ENCODE measurements around the gene CYP4F11.
"Not testable (repeated sequence)": the region's sequence is repeated elsewhere in the genome, so short reads cannot be mapped to it uniquely, and the experiment has no call there.

CYP4F11 gene

DNA sequence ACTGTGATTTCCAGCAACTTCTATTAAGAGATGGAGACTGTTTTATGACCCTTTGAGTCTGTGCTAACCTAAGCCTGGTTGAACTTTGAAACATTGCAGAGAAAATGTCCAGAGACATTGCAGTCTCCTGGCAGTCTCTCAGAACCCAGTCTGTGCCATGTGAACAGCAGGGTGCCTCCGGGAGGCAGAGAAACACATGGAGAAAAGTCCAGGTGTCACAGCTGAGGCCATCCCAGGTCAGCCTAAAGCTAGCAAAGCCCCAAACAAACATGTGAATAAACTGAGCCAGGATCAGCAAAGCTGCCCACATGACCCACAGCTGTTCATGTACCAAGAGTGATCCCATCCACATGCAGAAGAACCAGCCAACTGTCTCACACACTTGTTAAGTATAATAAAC is 7.8 kb downstream of the CYP4F11 start:
- H3K27me3 ChIP-seq (ENCODE audit: control insufficient read depth, insufficient read depth, low read length, poor library complexity, severe bottlenecking): no peaks in the 10 kb centered on the region
- H3K36me3 ChIP-seq (ENCODE audit: control insufficient read depth, insufficient read depth, low read length): no peaks in the 10 kb centered on the region
- H3K4me1 ChIP-seq (ENCODE audit: control insufficient read depth, insufficient read depth, low read length): no peaks in the 10 kb centered on the region
- H3K27ac ChIP-seq (ENCODE audit: insufficient read depth, low read depth, low read length, poor library complexity, severe bottlenecking): no peak overlapping the region
- no peak overlapping the region for H3K4me3 ChIP-seq (ENCODE audit: insufficient read depth, low read depth, low read length)
- peaks cover 20% of the 10 kb centered on the region for H3K9me3 ChIP-seq (ENCODE audit: control insufficient read depth, low read length)
- WGBS, 2 experiments: 0% methylated on average over 1 of the region's 1 CpG

- Histone ChIP-seq H3K27me3 (ENCODE audit: control insufficient read depth, insufficient read depth, low read length, poor library complexity, severe bottlenecking) (no peaks in the 10 kb centered on the region), H3K9me3 (ENCODE audit: control insufficient read depth, low read length) (peaks cover 9% of the 10 kb centered on the region), H3K4me1 (ENCODE audit: control insufficient read depth, insufficient read depth, low read length) (no peaks in the 10 kb centered on the region), H3K36me3 (ENCODE audit: control insufficient read depth, insufficient read depth, low read length) (no peaks in the 10 kb centered on the region), H3K27ac (ENCODE audit: insufficient read depth, low read depth, low read length, poor library complexity, severe bottlenecking) (no peak overlapping the region), H3K4me3 (ENCODE audit: insufficient read depth, low read depth, low read length) (no peak overlapping the region)
- 78 to 80% methylated on average over 8 of the region's 8 CpGs for WGBS, 2 experiments
Observed at GRCh38 chr19:15923702-15924101, 10.6 kb downstream of the CYP4F11 start.

GRCh38 chr19:15922021-15922420 is 12.3 kb downstream of the CYP4F11 start:
- H3K36me3 ChIP-seq (ENCODE audit: control insufficient read depth, insufficient read depth, low read length): no peaks in the 10 kb centered on the region
- 49 to 60% methylated on average over 4 of the region's 4 CpGs for WGBS, 2 experiments
- no peak overlapping the region for H3K4me3 ChIP-seq (ENCODE audit: insufficient read depth, low read depth, low read length)
- H3K27ac ChIP-seq (ENCODE audit: insufficient read depth, low read depth, low read length, poor library complexity, severe bottlenecking): no peak overlapping the region
- H3K4me1 ChIP-seq (ENCODE audit: control insufficient read depth, insufficient read depth, low read length): no peaks in the 10 kb centered on the region
- H3K27me3 ChIP-seq (ENCODE audit: control insufficient read depth, insufficient read depth, low read length, poor library complexity, severe bottlenecking): no peaks in the 10 kb centered on the region
- peaks cover 9% of the 10 kb centered on the region for H3K9me3 ChIP-seq (ENCODE audit: control insufficient read depth, low read length)

GRCh38 chr19:15919243-15919642 is 15.1 kb downstream of the CYP4F11 start:
- Histone ChIP-seq H3K27ac (ENCODE audit: insufficient read depth, low read depth, low read length, poor library complexity, severe bottlenecking) (no peak overlapping the region), H3K36me3 (ENCODE audit: control insufficient read depth, insufficient read depth, low read length) (no peaks in the 10 kb centered on the region), H3K4me3 (ENCODE audit: insufficient read depth, low read depth, low read length) (no peak overlapping the region), H3K9me3 (ENCODE audit: control insufficient read depth, low read length) (peaks cover 17% of the 10 kb centered on the region), H3K4me1 (ENCODE audit: control insufficient read depth, insufficient read depth, low read length) (no peaks in the 10 kb centered on the region), H3K27me3 (ENCODE audit: control insufficient read depth, insufficient read depth, low read length, poor library complexity, severe bottlenecking) (no peaks in the 10 kb centered on the region)
- 69 to 72% methylated on average over 4 of the region's 4 CpGs for WGBS, 2 experiments

GRCh38 chr19:15915109-15915508 is 19.2 kb downstream of the CYP4F11 start:
- H3K4me1 ChIP-seq (ENCODE audit: control insufficient read depth, insufficient read depth, low read length): no peaks in the 10 kb centered on the region
- H3K27ac ChIP-seq (ENCODE audit: insufficient read depth, low read depth, low read length, poor library complexity, severe bottlenecking): no peak overlapping the region
- H3K9me3 ChIP-seq (ENCODE audit: control insufficient read depth, low read length): peaks cover 18% of the 10 kb centered on the region
- H3K36me3 ChIP-seq (ENCODE audit: control insufficient read depth, insufficient read depth, low read length): no peaks in the 10 kb centered on the region
- no peaks in the 10 kb centered on the region for H3K27me3 ChIP-seq (ENCODE audit: control insufficient read depth, insufficient read depth, low read length, poor library complexity, severe bottlenecking)
- no peak overlapping the region for H3K4me3 ChIP-seq (ENCODE audit: insufficient read depth, low read depth, low read length)
- 85% methylated on average over 2 of the region's 2 CpGs; no CpG with 5 or more reads in 1 of the 2 experiments for WGBS, 2 experiments

DNA sequence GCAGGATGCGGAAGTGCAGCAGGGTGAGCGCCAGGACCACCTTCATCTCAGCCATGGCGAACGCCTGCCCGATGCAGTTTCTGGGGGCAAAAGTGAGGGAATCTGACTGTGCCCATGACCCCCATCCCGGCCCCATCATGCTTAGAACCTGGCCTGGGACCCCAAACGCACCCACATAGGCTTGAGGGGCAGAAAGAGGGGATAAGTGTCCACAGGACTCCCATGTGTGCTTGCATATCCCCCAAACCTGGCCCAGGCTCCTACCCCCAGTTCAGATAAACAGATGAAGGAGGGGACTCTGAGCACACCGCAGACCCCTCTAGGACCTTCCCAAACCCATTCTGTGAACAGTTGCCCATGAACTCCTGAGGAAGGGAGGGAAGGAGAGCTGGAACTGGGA is 20.5 kb downstream of the CYP4F11 start:
- H3K4me1 ChIP-seq (ENCODE audit: control insufficient read depth, insufficient read depth, low read length): no peaks in the 10 kb centered on the region
- H3K27ac ChIP-seq (ENCODE audit: insufficient read depth, low read depth, low read length, poor library complexity, severe bottlenecking): no peak overlapping the region
- 77 to 83% methylated on average over 8 of the region's 8 CpGs for WGBS, 2 experiments
- H3K9me3 ChIP-seq (ENCODE audit: control insufficient read depth, low read length): peaks cover 16% of the 10 kb centered on the region
- H3K36me3 ChIP-seq (ENCODE audit: control insufficient read depth, insufficient read depth, low read length): no peaks in the 10 kb centered on the region
- H3K4me3 ChIP-seq (ENCODE audit: insufficient read depth, low read depth, low read length): no peak overlapping the region
- H3K27me3 ChIP-seq (ENCODE audit: control insufficient read depth, insufficient read depth, low read length, poor library complexity, severe bottlenecking): no peaks in the 10 kb centered on the region

- WGBS, 2 experiments: 74 to 77% methylated on average over 6 of the region's 6 CpGs
- Histone ChIP-seq H3K9me3 (ENCODE audit: control insufficient read depth, low read length) (peaks cover 16% of the 10 kb centered on the region), H3K27ac (ENCODE audit: insufficient read depth, low read depth, low read length, poor library complexity, severe bottlenecking) (no peak overlapping the region), H3K4me3 (ENCODE audit: insufficient read depth, low read depth, low read length) (no peak overlapping the region), H3K27me3 (ENCODE audit: control insufficient read depth, insufficient read depth, low read length, poor library complexity, severe bottlenecking) (no peaks in the 10 kb centered on the region), H3K36me3 (ENCODE audit: control insufficient read depth, insufficient read depth, low read length) (no peaks in the 10 kb centered on the region), H3K4me1 (ENCODE audit: control insufficient read depth, insufficient read depth, low read length) (no peaks in the 10 kb centered on the region)
Observed at GRCh38 chr19:15913384-15913783, 20.9 kb downstream of the CYP4F11 start.

- Histone ChIP-seq H3K27ac (ENCODE audit: insufficient read depth, low read depth, low read length, poor library complexity, severe bottlenecking) (no peak overlapping the region), H3K4me3 (ENCODE audit: insufficient read depth, low read depth, low read length) (no peak overlapping the region), H3K36me3 (ENCODE audit: control insufficient read depth, insufficient read depth, low read length) (no peaks in the 10 kb centered on the region), H3K4me1 (ENCODE audit: control insufficient read depth, insufficient read depth, low read length) (no peaks in the 10 kb centered on the region), H3K9me3 (ENCODE audit: control insufficient read depth, low read length) (peaks cover 11% of the 10 kb centered on the region), H3K27me3 (ENCODE audit: control insufficient read depth, insufficient read depth, low read length, poor library complexity, severe bottlenecking) (no peaks in the 10 kb centered on the region)
- 84 to 88% methylated on average over 41 to 44 of the region's 44 CpGs for WGBS, 2 experiments
Observed at GRCh38 chr19:15911599-15912235, 22.6 kb downstream of the CYP4F11 start.

GRCh38 chr19:15905026-15905425 is 29.3 kb downstream of the CYP4F11 start:
- H3K27me3 ChIP-seq (ENCODE audit: control insufficient read depth, insufficient read depth, low read length, poor library complexity, severe bottlenecking): no peaks in the 10 kb centered on the region
- H3K36me3 ChIP-seq (ENCODE audit: control insufficient read depth, insufficient read depth, low read length): no peaks in the 10 kb centered on the region
- no peak overlapping the region for H3K27ac ChIP-seq (ENCODE audit: insufficient read depth, low read depth, low read length, poor library complexity, severe bottlenecking)
- peaks cover 9% of the 10 kb centered on the region for H3K9me3 ChIP-seq (ENCODE audit: control insufficient read depth, low read length)
- no peak overlapping the region for H3K4me3 ChIP-seq (ENCODE audit: insufficient read depth, low read depth, low read length)
- H3K4me1 ChIP-seq (ENCODE audit: control insufficient read depth, insufficient read depth, low read length): no peaks in the 10 kb centered on the region

- not testable (repeated sequence) for H3K4me1 ChIP-seq (ENCODE audit: control insufficient read depth, insufficient read depth, low read length); H3K36me3 ChIP-seq (ENCODE audit: control insufficient read depth, insufficient read depth, low read length); H3K27ac ChIP-seq (ENCODE audit: insufficient read depth, low read depth, low read length, poor library complexity, severe bottlenecking); H3K4me3 ChIP-seq (ENCODE audit: insufficient read depth, low read depth, low read length); H3K27me3 ChIP-seq (ENCODE audit: control insufficient read depth, insufficient read depth, low read length, poor library complexity, severe bottlenecking); H3K9me3 ChIP-seq (ENCODE audit: control insufficient read depth, low read length)
- WGBS, 2 experiments: 86 to 87% methylated on average over 29 of the region's 29 CpGs
Observed at GRCh38 chr19:15902898-15903297, 31.4 kb downstream of the CYP4F11 start.

- Histone ChIP-seq H3K27ac (ENCODE audit: insufficient read depth, low read depth, low read length, poor library complexity, severe bottlenecking) (no peak overlapping the region), H3K9me3 (ENCODE audit: control insufficient read depth, low read length) (peaks cover 14% of the 10 kb centered on the region), H3K27me3 (ENCODE audit: control insufficient read depth, insufficient read depth, low read length, poor library complexity, severe bottlenecking) (no peaks in the 10 kb centered on the region), H3K36me3 (ENCODE audit: control insufficient read depth, insufficient read depth, low read length) (no peaks in the 10 kb centered on the region), H3K4me1 (ENCODE audit: control insufficient read depth, insufficient read depth, low read length) (no peaks in the 10 kb centered on the region), H3K4me3 (ENCODE audit: insufficient read depth, low read depth, low read length) (no peak overlapping the region)
- 81 to 82% methylated on average over 11 of the region's 11 CpGs for WGBS, 2 experiments
Observed at GRCh38 chr19:15902254-15902653, 32.1 kb downstream of the CYP4F11 start.
